ENCODE results near the gene TUBGCP2. TPM values are rescaled to one million over a fixed set of nuclear protein-coding genes. Genes with fewer than 3 reads are reported as not detected.

Gene TUBGCP2
- total RNA-seq, 1 donor from 2014 or later = 56.2 TPM

DNA sequence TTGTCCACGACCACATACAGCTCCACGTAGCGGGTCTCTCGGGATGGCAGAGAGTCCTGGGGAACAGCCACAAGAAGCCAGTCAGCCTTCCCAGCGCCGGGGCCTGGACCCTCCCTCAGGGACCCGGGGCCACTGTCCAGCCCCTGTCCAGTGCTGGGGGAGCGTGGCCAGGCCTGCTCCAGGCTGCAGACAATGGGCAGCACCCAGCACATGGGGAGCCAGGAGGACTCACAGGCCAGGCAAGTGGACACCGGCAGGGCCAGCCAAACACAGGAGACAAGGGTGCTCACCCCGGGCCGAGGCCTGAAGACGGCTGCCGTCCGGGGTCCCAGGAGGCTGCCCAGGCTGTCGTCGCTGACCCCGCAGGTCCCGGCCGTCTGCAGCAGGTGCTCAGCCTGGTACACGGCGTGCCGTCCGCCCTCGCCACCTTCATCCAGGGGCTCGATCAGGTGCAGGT is 35.7 kb downstream of the TUBGCP2 start:
- Histone ChIP-seq H3K9ac (ENCODE audit: low read length) (no peak overlapping the region), H3K4me1 (ENCODE audit: insufficient read depth, low read length) (peaks cover 10% of the 10 kb centered on the region), H4K20me1 (ENCODE audit: insufficient read depth, low read length) (peaks cover 13% of the 10 kb centered on the region), H2AFZ (ENCODE audit: low read depth, low read length) (no peak overlapping the region), H3K4me2 (ENCODE audit: low read length) (no peak overlapping the region), H3K27me3 (ENCODE audit: insufficient read depth, low read length) (peaks cover 3% of the 10 kb centered on the region), H3K27ac (ENCODE audit: low read depth, low read length) (no peak overlapping the region), H3K9me3 (ENCODE audit: insufficient read depth, low read depth, low read length) (no peaks in the 10 kb centered on the region), H3K4me3 (ENCODE audit: insufficient read depth, low read depth, low read length) (no peak overlapping the region), H3K36me3 (ENCODE audit: insufficient read depth, low read length) (no peaks in the 10 kb centered on the region), H3K79me2 (ENCODE audit: insufficient read depth, low read length) (no peaks in the 10 kb centered on the region)
- Mint-ChIP-seq H3K36me3 (ENCODE audit: low read depth, unreplicated experiment) (no peaks in the 10 kb centered on the region), H3K27ac (ENCODE audit: unreplicated experiment) (no peak overlapping the region), H3K27me3 (ENCODE audit: low read depth, unreplicated experiment) (peaks cover 4% of the 10 kb centered on the region), H3K9me3 (ENCODE audit: unreplicated experiment) (no peaks in the 10 kb centered on the region), H3K4me3 (ENCODE audit: unreplicated experiment) (no peak overlapping the region), H3K4me1 (ENCODE audit: low read depth, unreplicated experiment) (peaks cover 6% of the 10 kb centered on the region)
- TF ChIP-seq, protein P1, sequence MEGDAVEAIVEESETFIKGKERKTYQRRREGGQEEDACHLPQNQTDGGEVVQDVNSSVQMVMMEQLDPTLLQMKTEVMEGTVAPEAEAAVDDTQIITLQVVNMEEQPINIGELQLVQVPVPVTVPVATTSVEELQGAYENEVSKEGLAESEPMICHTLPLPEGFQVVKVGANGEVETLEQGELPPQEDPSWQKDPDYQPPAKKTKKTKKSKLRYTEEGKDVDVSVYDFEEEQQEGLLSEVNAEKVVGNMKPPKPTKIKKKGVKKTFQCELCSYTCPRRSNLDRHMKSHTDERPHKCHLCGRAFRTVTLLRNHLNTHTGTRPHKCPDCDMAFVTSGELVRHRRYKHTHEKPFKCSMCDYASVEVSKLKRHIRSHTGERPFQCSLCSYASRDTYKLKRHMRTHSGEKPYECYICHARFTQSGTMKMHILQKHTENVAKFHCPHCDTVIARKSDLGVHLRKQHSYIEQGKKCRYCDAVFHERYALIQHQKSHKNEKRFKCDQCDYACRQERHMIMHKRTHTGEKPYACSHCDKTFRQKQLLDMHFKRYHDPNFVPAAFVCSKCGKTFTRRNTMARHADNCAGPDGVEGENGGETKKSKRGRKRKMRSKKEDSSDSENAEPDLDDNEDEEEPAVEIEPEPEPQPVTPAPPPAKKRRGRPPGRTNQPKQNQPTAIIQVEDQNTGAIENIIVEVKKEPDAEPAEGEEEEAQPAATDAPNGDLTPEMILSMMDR (IDR thresholded peaks at IDR 0.05; ENCODE audit: insufficient read depth, low read depth, low read length) = no peak
- no peak for TF ChIP-seq EZH2 (IDR thresholded peaks at IDR 0.05; ENCODE audit: insufficient read depth, low read length)
- DNase-seq (ENCODE audit: low read depth) (no peak), FAIRE-seq (no peak)

- Mint-ChIP-seq H3K36me3 (ENCODE audit: low read depth, unreplicated experiment) (no peaks in the 10 kb centered on the region), H3K4me3 (ENCODE audit: unreplicated experiment) (no peak overlapping the region), H3K27ac (ENCODE audit: unreplicated experiment) (no peak overlapping the region), H3K9me3 (ENCODE audit: unreplicated experiment) (no peaks in the 10 kb centered on the region), H3K4me1 (ENCODE audit: low read depth, unreplicated experiment) (peaks cover under 1% of the 10 kb centered on the region), H3K27me3 (ENCODE audit: low read depth, unreplicated experiment) (peaks cover 4% of the 10 kb centered on the region)
- TF ChIP-seq, protein P1 (IDR thresholded peaks at IDR 0.05; ENCODE audit: insufficient read depth, low read depth, low read length) = no peak
- no peak for TF ChIP-seq EZH2 (IDR thresholded peaks at IDR 0.05; ENCODE audit: insufficient read depth, low read length)
- Histone ChIP-seq H3K27ac (ENCODE audit: low read depth, low read length) (no peak overlapping the region), H2AFZ (ENCODE audit: low read depth, low read length) (no peak overlapping the region), H3K4me2 (ENCODE audit: low read length) (no peak overlapping the region), H3K79me2 (ENCODE audit: insufficient read depth, low read length) (no peaks in the 10 kb centered on the region), H3K9ac (ENCODE audit: low read length) (no peak overlapping the region), H3K4me1 (ENCODE audit: insufficient read depth, low read length) (peaks cover 6% of the 10 kb centered on the region), H4K20me1 (ENCODE audit: insufficient read depth, low read length) (peaks cover 7% of the 10 kb centered on the region), H3K9me3 (ENCODE audit: insufficient read depth, low read depth, low read length) (no peaks in the 10 kb centered on the region), H3K4me3 (ENCODE audit: insufficient read depth, low read depth, low read length) (no peak overlapping the region), H3K36me3 (ENCODE audit: insufficient read depth, low read length) (no peaks in the 10 kb centered on the region), H3K27me3 (ENCODE audit: insufficient read depth, low read length) (peaks cover 3% of the 10 kb centered on the region)
- FAIRE-seq (no peak), DNase-seq (ENCODE audit: low read depth) (no peak)
Measured at GRCh38 chr10:133272301-133272963, 36.2 kb downstream of the TUBGCP2 start.
